Memory B cell (primary cell): ENCODE data around the gene PRELID1.

Source experiments
- ATAC-seq: fragments of 150-1000 bp; cut with Tn5 transposase; 2 replicates; pipeline ENCODE4 v1.10.0; 2021; ENCODE audit warnings: low read depth, mild to moderate bottlenecking, moderate library complexity
- DNase-seq, 2 donors: peaks; one replicate each; pipeline ENCODE4 v3.0.0; 2022; ENCODE audit warnings: low spot score in 2 of 2
- H3K27ac Mint-ChIP-seq: one replicate; pipeline ENCODE4 v1.8.0; 2022; ENCODE audit warnings: mild to moderate bottlenecking, moderate library complexity, mixed read lengths
- H3K27me3 Mint-ChIP-seq: one replicate; pipeline ENCODE4 v1.8.0; 2022; ENCODE audit warnings: mixed read lengths
- H3K36me3 Mint-ChIP-seq: one replicate; pipeline ENCODE4 v1.8.0; 2022; ENCODE audit warnings: mild to moderate bottlenecking, mixed read lengths
- H3K4me1 Mint-ChIP-seq: one replicate; pipeline ENCODE4 v1.8.0; 2022; ENCODE audit warnings: mixed read lengths
- H3K4me3 Mint-ChIP-seq: one replicate; pipeline ENCODE4 v1.8.0; 2022; ENCODE audit warnings: mild to moderate bottlenecking, moderate library complexity, mixed read lengths
- H3K9me3 Mint-ChIP-seq: one replicate; pipeline ENCODE4 v1.8.0; 2022; ENCODE audit warnings: mixed read lengths

PRELID1 gene

GRCh38 chr5:177313561-177314259, 10.1 kb downstream of the PRELID1 start:
- Mint-ChIP-seq H3K4me1 (peaks cover 24% of the 10 kb centered on the region), H3K36me3 (no peaks in the 10 kb centered on the region), H3K27me3 (no peaks in the 10 kb centered on the region), H3K27ac (no peak overlapping the region), H3K4me3 (no peak overlapping the region), H3K9me3 (no peaks in the 10 kb centered on the region)
- no peak for ATAC-seq
- no peak for DNase-seq

- Mint-ChIP-seq H3K9me3 (no peaks in the 10 kb centered on the region), H3K4me1 (peaks cover 16% of the 10 kb centered on the region), H3K27ac (no peak overlapping the region), H3K4me3 (no peak overlapping the region), H3K27me3 (no peaks in the 10 kb centered on the region), H3K36me3 (peaks cover 4% of the 10 kb centered on the region)
- DNase-seq (no peak), ATAC-seq (no peak)
These were observed 11.1 kb downstream of the PRELID1 start for GRCh38 chr5:177314376-177315342.

GRCh38 chr5:177315411-177315810, 11.8 kb downstream of the PRELID1 start:
- DNase-seq (no peak), ATAC-seq (no peak)
- Mint-ChIP-seq H3K9me3 (peaks cover 2% of the 10 kb centered on the region), H3K36me3 (peaks cover 6% of the 10 kb centered on the region), H3K27ac (no peak overlapping the region), H3K4me1 (peaks cover 12% of the 10 kb centered on the region), H3K27me3 (no peaks in the 10 kb centered on the region), H3K4me3 (no peak overlapping the region)

GRCh38 chr5:177316005-177316404, 12.4 kb downstream of the PRELID1 start:
- ATAC-seq = no peak
- H3K4me1 Mint-ChIP-seq = peaks cover 10% of the 10 kb centered on the region
- no peak overlapping the region for H3K27ac Mint-ChIP-seq
- peaks cover 6% of the 10 kb centered on the region for H3K36me3 Mint-ChIP-seq
- no peaks in the 10 kb centered on the region for H3K27me3 Mint-ChIP-seq
- no peak for DNase-seq
- no peak overlapping the region for H3K4me3 Mint-ChIP-seq
- peaks cover 2% of the 10 kb centered on the region for H3K9me3 Mint-ChIP-seq

GRCh38 chr5:177317959-177318377, 14.4 kb downstream of the PRELID1 start:
- Mint-ChIP-seq H3K4me1 (peaks cover 10% of the 10 kb centered on the region), H3K36me3 (peaks cover 6% of the 10 kb centered on the region), H3K4me3 (no peak overlapping the region), H3K27ac (no peak overlapping the region), H3K27me3 (no peaks in the 10 kb centered on the region), H3K9me3 (peaks cover 2% of the 10 kb centered on the region)
- DNase-seq (peak; percentile 59 to 61), ATAC-seq (peak; percentile 69)

- H3K4me3 Mint-ChIP-seq = no peak overlapping the region
- H3K4me1 Mint-ChIP-seq = peaks cover 9% of the 10 kb centered on the region
- H3K36me3 Mint-ChIP-seq = peaks cover 10% of the 10 kb centered on the region
- no peak overlapping the region for H3K27ac Mint-ChIP-seq
- no peak for ATAC-seq
- DNase-seq = no peak
- no peaks in the 10 kb centered on the region for H3K27me3 Mint-ChIP-seq
- H3K9me3 Mint-ChIP-seq = peaks cover 2% of the 10 kb centered on the region
These were observed 16.5 kb downstream of the PRELID1 start for GRCh38 chr5:177319913-177320588.

- Mint-ChIP-seq H3K27ac (no peak overlapping the region), H3K9me3 (peaks cover 2% of the 10 kb centered on the region), H3K4me1 (peaks cover 9% of the 10 kb centered on the region), H3K4me3 (no peak overlapping the region), H3K27me3 (no peaks in the 10 kb centered on the region), H3K36me3 (peaks cover 10% of the 10 kb centered on the region)
- DNase-seq (no peak), ATAC-seq (peak; percentile 56)
These were observed 17.3 kb downstream of the PRELID1 start for GRCh38 chr5:177320879-177321278.

- Mint-ChIP-seq H3K36me3 (peaks cover 12% of the 10 kb centered on the region), H3K27me3 (no peaks in the 10 kb centered on the region)
- DNase-seq = no peak
These were observed 22.3 kb downstream of the PRELID1 start for GRCh38 chr5:177325868-177326381.

GRCh38 chr5:177327539-177328522, 24.2 kb downstream of the PRELID1 start:
- H3K9me3 Mint-ChIP-seq = no peaks in the 10 kb centered on the region
- ATAC-seq (no peak), DNase-seq (no peak)
- H3K36me3 Mint-ChIP-seq = peaks cover 13% of the 10 kb centered on the region
- no peaks in the 10 kb centered on the region for H3K27me3 Mint-ChIP-seq
- H3K4me3 Mint-ChIP-seq = no peak overlapping the region
- peaks cover 2% of the 10 kb centered on the region for H3K4me1 Mint-ChIP-seq
- no peak overlapping the region for H3K27ac Mint-ChIP-seq

More at GRCh38 chr5:177325868-177326381, 22.3 kb downstream of the PRELID1 start:
- no peak for ATAC-seq
- Mint-ChIP-seq H3K4me1 (peaks cover 5% of the 10 kb centered on the region), H3K9me3 (no peaks in the 10 kb centered on the region), H3K4me3 (no peak overlapping the region), H3K27ac (no peak overlapping the region)

GRCh38 chr5:177328545-177329231, 25.1 kb downstream of the PRELID1 start:
- H3K27me3 Mint-ChIP-seq = no peaks in the 10 kb centered on the region
- no peak overlapping the region for H3K27ac Mint-ChIP-seq
- no peak overlapping the region for H3K4me3 Mint-ChIP-seq
- ATAC-seq (no peak), DNase-seq (no peak)
- H3K4me1 Mint-ChIP-seq = peaks cover 2% of the 10 kb centered on the region
- no peaks in the 10 kb centered on the region for H3K9me3 Mint-ChIP-seq
- peaks cover 16% of the 10 kb centered on the region for H3K36me3 Mint-ChIP-seq

- Mint-ChIP-seq H3K4me3 (no peak overlapping the region), H3K27ac (no peak overlapping the region), H3K4me1 (peaks cover 2% of the 10 kb centered on the region), H3K36me3 (peaks cover 20% of the 10 kb centered on the region), H3K27me3 (no peaks in the 10 kb centered on the region), H3K9me3 (no peaks in the 10 kb centered on the region)
- ATAC-seq (no peak), DNase-seq (no peak)
These were observed 26.3 kb downstream of the PRELID1 start for GRCh38 chr5:177329883-177330282.

GRCh38 chr5:177330991-177331842, 27.6 kb downstream of the PRELID1 start:
- no peak overlapping the region for H3K27ac Mint-ChIP-seq
- H3K9me3 Mint-ChIP-seq = no peaks in the 10 kb centered on the region
- DNase-seq (no peak), ATAC-seq (no peak)
- H3K4me3 Mint-ChIP-seq = no peak overlapping the region
- H3K36me3 Mint-ChIP-seq = peaks cover 26% of the 10 kb centered on the region
- H3K4me1 Mint-ChIP-seq = peaks cover 2% of the 10 kb centered on the region
- H3K27me3 Mint-ChIP-seq = no peaks in the 10 kb centered on the region
